GM12864 (cell line): ENCODE results near the gene OTOR.

Experiments
- DNase-seq: peaks from one replicate; pipeline ENCODE4 v3.0.0-alpha.2; 2011; ENCODE audit warnings: low read depth
- H3K4me3 ChIP-seq: 2 replicates; pipeline ENCODE4 v1.5.1; 2011; ENCODE audit warnings: mild to moderate bottlenecking, low read depth, low read length, control low read depth
- TF ChIP-seq, protein P1 (sequence below): IDR thresholded peaks from 2 replicates; pipeline ENCODE4 v1.5.1; 2011; ENCODE audit warnings: low read depth, mild to moderate bottlenecking, moderate library complexity, low read length, control low read depth, inconsistent platforms; ENCODE audit errors: missing control alignments

OTOR gene

DNA sequence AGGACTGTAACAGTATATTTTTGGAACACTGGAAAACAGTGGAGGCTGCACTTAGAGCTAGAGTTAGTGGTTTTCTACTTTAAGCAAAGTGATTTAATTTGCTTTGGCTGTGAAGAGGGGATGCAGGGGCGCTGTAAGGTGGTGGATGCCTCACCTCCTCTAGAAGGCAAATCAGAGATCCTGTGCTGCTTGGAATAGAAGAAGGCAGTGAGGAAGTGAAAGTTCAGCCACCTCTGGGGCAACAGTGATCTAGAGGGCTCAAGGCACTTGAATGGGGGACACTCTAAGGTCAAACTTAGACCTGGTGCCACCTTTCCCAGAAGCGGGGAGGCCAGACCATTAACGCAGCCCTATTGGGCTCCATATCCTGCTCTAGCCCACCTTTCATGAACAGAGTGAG is 37.4 kb upstream of the OTOR start:
- TF ChIP-seq, protein P1, sequence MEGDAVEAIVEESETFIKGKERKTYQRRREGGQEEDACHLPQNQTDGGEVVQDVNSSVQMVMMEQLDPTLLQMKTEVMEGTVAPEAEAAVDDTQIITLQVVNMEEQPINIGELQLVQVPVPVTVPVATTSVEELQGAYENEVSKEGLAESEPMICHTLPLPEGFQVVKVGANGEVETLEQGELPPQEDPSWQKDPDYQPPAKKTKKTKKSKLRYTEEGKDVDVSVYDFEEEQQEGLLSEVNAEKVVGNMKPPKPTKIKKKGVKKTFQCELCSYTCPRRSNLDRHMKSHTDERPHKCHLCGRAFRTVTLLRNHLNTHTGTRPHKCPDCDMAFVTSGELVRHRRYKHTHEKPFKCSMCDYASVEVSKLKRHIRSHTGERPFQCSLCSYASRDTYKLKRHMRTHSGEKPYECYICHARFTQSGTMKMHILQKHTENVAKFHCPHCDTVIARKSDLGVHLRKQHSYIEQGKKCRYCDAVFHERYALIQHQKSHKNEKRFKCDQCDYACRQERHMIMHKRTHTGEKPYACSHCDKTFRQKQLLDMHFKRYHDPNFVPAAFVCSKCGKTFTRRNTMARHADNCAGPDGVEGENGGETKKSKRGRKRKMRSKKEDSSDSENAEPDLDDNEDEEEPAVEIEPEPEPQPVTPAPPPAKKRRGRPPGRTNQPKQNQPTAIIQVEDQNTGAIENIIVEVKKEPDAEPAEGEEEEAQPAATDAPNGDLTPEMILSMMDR = no peak
- no peak for DNase-seq
- no peak overlapping the region for H3K4me3 ChIP-seq

DNA sequence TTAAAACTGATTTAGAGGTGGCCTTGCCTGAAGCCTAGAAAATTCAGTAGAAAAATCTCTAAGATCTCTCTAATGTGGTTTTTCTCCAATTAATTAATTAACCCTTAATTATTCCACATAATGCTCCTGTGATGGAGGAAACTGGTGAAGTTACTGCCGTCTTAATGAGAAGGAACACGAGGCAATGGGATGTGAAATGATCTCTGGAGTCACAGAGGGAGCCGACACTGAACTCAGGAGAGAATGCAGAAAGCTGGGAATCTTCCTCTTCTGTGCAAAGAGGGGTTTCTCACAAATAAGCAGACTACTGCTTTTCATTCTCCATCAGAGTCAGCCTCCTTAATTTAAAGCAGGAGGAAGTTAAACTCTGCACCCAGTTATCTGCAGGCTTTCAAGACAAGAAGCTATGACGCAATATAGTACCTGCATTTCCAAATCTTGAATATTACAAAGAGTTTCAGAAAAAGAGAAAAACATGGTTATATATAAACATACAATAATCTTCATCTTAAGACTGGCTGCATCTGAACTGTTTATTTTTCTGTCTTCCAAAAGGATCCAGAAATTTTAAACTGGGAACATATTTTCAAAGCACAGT is 36.4 kb upstream of the OTOR start:
- H3K4me3 ChIP-seq = no peak overlapping the region
- TF ChIP-seq, protein P1 = no peak
- DNase-seq = no peak

DNA sequence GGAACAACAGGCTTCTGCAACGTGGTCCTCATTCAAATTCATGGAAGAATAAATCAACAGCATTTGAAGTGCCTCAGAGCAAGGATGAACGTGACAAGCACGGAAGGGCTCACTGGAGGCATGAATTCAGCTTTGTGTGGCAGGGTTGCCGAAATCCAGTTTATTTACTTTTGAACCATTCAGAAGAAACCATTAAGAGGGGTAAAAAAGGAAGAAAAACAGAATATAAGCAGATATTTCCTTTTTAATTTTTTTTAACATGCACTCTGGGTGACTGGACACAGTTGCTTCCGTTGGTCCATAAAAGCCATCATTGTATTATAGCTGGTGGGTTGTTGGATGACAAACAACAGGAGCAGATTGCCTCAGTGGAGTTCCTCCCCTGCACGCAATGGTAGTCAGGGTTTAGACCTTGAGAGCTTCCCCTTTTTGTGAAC is 35.6 kb upstream of the OTOR start:
- no peak overlapping the region for H3K4me3 ChIP-seq
- DNase-seq = no peak
- TF ChIP-seq, protein P1 = no peak

DNA sequence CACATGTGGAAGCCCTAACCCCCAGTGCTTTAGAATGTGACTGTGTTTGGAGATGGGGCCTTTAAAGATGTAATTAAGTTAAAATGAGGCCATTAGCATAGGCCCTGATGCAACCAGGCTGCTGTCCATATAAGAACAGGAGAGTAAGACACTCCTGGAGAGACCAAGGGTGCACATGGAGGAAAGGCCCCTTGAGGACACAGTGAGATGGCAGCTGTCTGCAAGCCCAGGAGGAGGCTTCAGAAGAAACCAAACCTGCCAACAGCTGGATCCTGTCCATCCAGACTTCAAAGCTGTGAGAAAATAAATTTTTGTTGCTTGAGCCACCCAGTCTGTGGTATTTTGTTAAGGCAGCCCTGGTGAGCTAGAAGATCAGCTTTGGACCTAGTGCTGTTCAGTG is 35.1 kb upstream of the OTOR start:
- TF ChIP-seq, protein P1 = no peak
- DNase-seq = no peak
- no peak overlapping the region for H3K4me3 ChIP-seq

DNA sequence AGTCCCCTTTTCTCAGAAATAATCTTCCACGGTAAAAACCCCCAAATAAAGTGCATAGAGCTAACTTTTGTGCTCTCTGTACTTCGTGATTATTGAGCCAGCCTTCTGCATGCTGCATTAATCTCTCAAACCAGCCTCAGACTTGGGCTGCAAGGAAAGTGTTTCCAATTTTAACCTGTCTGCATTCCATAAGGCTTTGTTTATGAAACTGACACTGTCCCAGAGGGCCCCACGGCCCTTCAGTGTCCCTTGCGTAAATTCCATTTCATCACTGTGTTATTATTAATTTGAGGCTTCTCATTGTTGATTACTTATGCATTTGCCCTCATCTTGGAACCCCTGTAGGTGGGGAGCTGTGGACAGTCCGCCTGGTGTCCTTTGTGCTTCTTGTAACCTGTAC is 33.9 kb upstream of the OTOR start:
- no peak overlapping the region for H3K4me3 ChIP-seq
- no peak for DNase-seq
- TF ChIP-seq, protein P1 = no peak

DNA sequence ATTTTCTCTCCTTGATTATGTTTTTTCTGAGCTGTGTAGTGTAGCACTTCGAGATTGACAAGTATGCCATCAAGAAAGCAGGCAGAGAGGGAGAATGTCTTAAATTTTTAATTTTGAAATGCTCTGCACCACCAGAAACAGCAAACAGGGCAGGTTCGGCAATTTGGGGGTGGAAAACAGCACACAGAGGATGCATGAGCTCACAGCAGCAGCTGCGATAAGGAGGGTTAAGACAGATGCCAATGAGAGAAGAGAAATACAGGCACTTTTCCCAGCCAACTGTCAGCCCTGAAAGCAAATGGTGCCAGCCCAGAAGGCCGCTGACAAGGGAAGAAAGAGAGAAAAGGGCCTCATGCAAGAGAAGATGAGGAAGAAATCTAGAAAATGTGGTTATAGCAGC is 33.4 kb upstream of the OTOR start:
- H3K4me3 ChIP-seq = no peak overlapping the region
- TF ChIP-seq, protein P1 = no peak
- DNase-seq = no peak

DNA sequence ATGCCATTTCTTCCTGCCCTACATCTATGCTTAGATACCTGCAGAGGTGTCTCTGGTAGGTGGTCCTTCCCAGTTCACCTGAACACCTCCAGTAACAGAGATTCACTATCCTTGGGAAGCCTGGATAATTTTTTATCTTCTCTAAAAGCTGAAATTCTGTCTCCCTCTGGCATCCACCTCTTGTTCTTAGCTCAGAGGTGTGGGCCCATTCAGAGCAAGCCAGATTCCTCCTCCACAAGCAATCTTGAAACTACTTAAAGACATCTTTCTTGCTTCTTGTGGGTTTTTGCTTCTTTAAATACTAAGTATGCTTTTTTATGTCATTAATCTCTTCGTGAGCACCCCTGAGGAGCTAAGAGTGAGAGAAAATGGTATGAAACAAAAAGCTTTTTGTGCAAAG is 28.7 kb upstream of the OTOR start:
- H3K4me3 ChIP-seq = no peak overlapping the region
- TF ChIP-seq, protein P1 = no peak
- no peak for DNase-seq
